HepG2 (cell line): Measurements from ENCODE around the gene RNASE8. TPM values are rescaled to one million over a fixed set of nuclear protein-coding genes. Genes with fewer than 3 reads are reported as not detected.

ENCODE experiments used
- AKAP8 ChIP-seq: sonication (generic); formaldehyde crosslinking; IDR thresholded peaks from 2 replicates; pipeline ENCODE4 v1.5.1; 2020; ENCODE audit warnings: mild to moderate bottlenecking, missing genetic modification reagents
- ARNT2 ChIP-seq: sonication (generic); formaldehyde crosslinking; IDR thresholded peaks from 2 replicates; pipeline ENCODE4 v1.8.0; 2022; ENCODE audit warnings: mild to moderate bottlenecking, low read depth, missing genetic modification reagents, moderate library complexity
- ASH2L ChIP-seq: fragments of 300-600, 200-600 bp; sonication (generic); IDR thresholded peaks from 2 replicates; pipeline ENCODE4 v1.7.0; 2017; ENCODE audit warnings: low read depth, mild to moderate bottlenecking, moderate library complexity, mixed read lengths, low read length; ENCODE audit not compliant: insufficient read length
- CBFB ChIP-seq: sonication (generic); formaldehyde crosslinking; IDR thresholded peaks from 2 replicates; pipeline ENCODE4 v1.4.0; 2020; ENCODE audit warnings: missing genetic modification reagents
- CENPBD1 ChIP-seq: sonication (generic); formaldehyde crosslinking; IDR thresholded peaks from 2 replicates; pipeline ENCODE4 v1.8.0; 2022; ENCODE audit warnings: missing genetic modification reagents, low read depth, mild to moderate bottlenecking, borderline replicate concordance
- DRAP1 ChIP-seq: IDR thresholded peaks from 2 replicates; pipeline ENCODE4 v1.6.1; 2016; ENCODE audit warnings: missing genetic modification reagents, missing compliant biosample characterization
- ESRRA ChIP-seq: sonication (generic); formaldehyde crosslinking; IDR thresholded peaks from 2 replicates; pipeline ENCODE4 v1.5.1; 2020; ENCODE audit warnings: mild to moderate bottlenecking, low read depth, missing genetic modification reagents
- FOXC1 ChIP-seq: sonication (generic); formaldehyde crosslinking; IDR thresholded peaks from 2 replicates; pipeline ENCODE4 v1.8.0; 2022; ENCODE audit warnings: mild to moderate bottlenecking, missing genetic modification reagents, borderline replicate concordance
- GATA4 ChIP-seq: sonication (generic); IDR thresholded peaks from 2 replicates; pipeline ENCODE4 v1.6.1; 2016; ENCODE audit warnings: antibody characterized with exemption, low read depth, borderline replicate concordance
- KDM3A ChIP-seq: IDR thresholded peaks from 2 replicates; pipeline ENCODE4 v1.6.1; 2018; ENCODE audit warnings: low read depth, missing compliant biosample characterization
- KLF6 ChIP-seq: IDR thresholded peaks from 2 replicates; pipeline ENCODE4 v1.8.0; 2016; ENCODE audit warnings: missing biosample characterization, missing genetic modification reagents
- NBN ChIP-seq: fragments of 450-650 bp; conservative IDR thresholded peaks from 2 replicates; pipeline ENCODE4 v1.6.1; 2017
- NR2F1 ChIP-seq, 2 experiments: fragments of 450-650 bp in 1 of 2; formaldehyde crosslinking in 1 of 2; IDR thresholded peaks; 2 replicates each; pipeline versions ENCODE4 v1.5.0 to v1.6.1; 2016 to 2020; ENCODE audit warnings: mild to moderate bottlenecking in 1 of 2, missing compliant biosample characterization in 1 of 2, missing genetic modification reagents in 1 of 2, moderate library complexity in 1 of 2
- SALL2 ChIP-seq: sonication (generic); formaldehyde crosslinking; IDR thresholded peaks from 2 replicates; pipeline ENCODE4 v1.8.1; 2023; ENCODE audit warnings: mild to moderate bottlenecking, missing genetic modification reagents, inconsistent platforms
- SMAD3 ChIP-seq: sonication (generic); formaldehyde crosslinking; IDR thresholded peaks from 2 replicates; pipeline ENCODE4 v1.4.0; 2020; ENCODE audit warnings: missing genetic modification reagents
- SMARCC2 ChIP-seq: fragments of 450-650 bp; IDR thresholded peaks from 2 replicates; pipeline ENCODE4 v1.6.1; 2017; ENCODE audit warnings: antibody characterized with exemption, mild to moderate bottlenecking
- SRF ChIP-seq: IDR thresholded peaks from 2 replicates; pipeline ENCODE4 v1.6.1; 2011; ENCODE audit warnings: mild to moderate bottlenecking, low read depth, low read length, moderate library complexity
- SRSF4 ChIP-seq: fragments of 200-400 bp; formaldehyde crosslinking; IDR thresholded peaks from one replicate; pipeline ENCODE4 v1.6.1; 2018; ENCODE audit warnings: mild to moderate bottlenecking, low read depth, low read length, moderate library complexity; ENCODE audit not compliant: poor library complexity, severe bottlenecking
- ZFP36L2 ChIP-seq: sonication (generic); formaldehyde crosslinking; IDR thresholded peaks from 2 replicates; pipeline ENCODE4 v1.4.0; 2020; ENCODE audit warnings: missing genetic modification reagents
- ZNF143 ChIP-seq: sonication (generic); formaldehyde crosslinking; IDR thresholded peaks from 2 replicates; pipeline ENCODE4 v1.4.0; 2020; ENCODE audit warnings: missing genetic modification reagents
- ZNF20 ChIP-seq: sonication (generic); formaldehyde crosslinking; IDR thresholded peaks from 2 replicates; pipeline ENCODE4 v1.4.0; 2020; ENCODE audit warnings: mild to moderate bottlenecking, moderate library complexity, missing genetic modification reagents
- ZNF232 ChIP-seq: sonication (generic); formaldehyde crosslinking; IDR thresholded peaks from 2 replicates; pipeline ENCODE4 v1.4.0; 2020; ENCODE audit warnings: missing genetic modification reagents, borderline replicate concordance
- ZNF253 ChIP-seq: sonication (generic); formaldehyde crosslinking; IDR thresholded peaks from 2 replicates; pipeline ENCODE4 v1.8.0; 2022; ENCODE audit warnings: mild to moderate bottlenecking, missing genetic modification reagents, borderline replicate concordance
- ZNF260 ChIP-seq: sonication (generic); formaldehyde crosslinking; IDR thresholded peaks from 2 replicates; pipeline ENCODE4 v1.4.0; 2020; ENCODE audit warnings: missing genetic modification reagents, low read depth, mild to moderate bottlenecking, borderline replicate concordance
- ZNF281 ChIP-seq: sonication (generic); formaldehyde crosslinking; IDR thresholded peaks from 2 replicates; pipeline ENCODE4 v1.4.0; 2020; ENCODE audit warnings: missing genetic modification reagents, borderline replicate concordance
- ZNF430 ChIP-seq: sonication (generic); formaldehyde crosslinking; IDR thresholded peaks from 2 replicates; pipeline ENCODE4 v1.9.0; 2021; ENCODE audit warnings: mild to moderate bottlenecking, missing genetic modification reagents
- ZNF558 ChIP-seq: sonication (generic); formaldehyde crosslinking; IDR thresholded peaks from 2 replicates; pipeline ENCODE4 v1.9.0; 2022; ENCODE audit warnings: mild to moderate bottlenecking, missing genetic modification reagents, borderline replicate concordance
- polyA plus RNA-seq, 8 experiments: library from polyadenylated mRNA; depleted of rRNA in 3 of 8; stranded (reverse) in 7 of 8; unstranded in 1 of 8; fragments of >200 nt; fragmentation: Illumina TruSeq in 4 of 8; extraction: Trizol in 4 of 8; gene quantifications; 2 replicates each; pipeline versions ENCODE4 v1.2.1 to v1.2.3, GENCODE V29; 2011 to 2016; ENCODE audit warnings: low read depth in 4 of 8, missing spikeins in 1 of 8, mixed read lengths in 1 of 8; ENCODE audit not compliant: insufficient read depth in 1 of 8
- total RNA-seq, 5 experiments: library from RNA; depleted of rRNA; stranded (reverse); fragments of >200 nt; fragmentation: Illumina TruSeq; extraction: Trizol; gene quantifications; 2 replicates each; pipeline ENCODE4 v1.2.3, GENCODE V29; 2016; ENCODE audit warnings: low read depth in 1 of 5

The RNASE8 gene
- total and polyA plus RNA-seq, 2 of the 13 experiments (the other 11 are each of a cell fraction or from before 2014, with no cell fraction given): not detected

- peak; percentile 80; the same call in 1 of the 2 replicates for TF ChIP-seq KDM3A
- TF ChIP-seq SRF: 0 out of 2 replicates have a peak, but pooled peaks have one; percentile 9
- TF ChIP-seq CENPBD1 (CRISPR knock-in tag): no peak
- TF ChIP-seq GATA4: no peak
- 0 out of 4 replicates have a peak, but pooled peaks of 1 of the 2 experiments have one; percentile 7 for TF ChIP-seq NR2F1 (CRISPR knock-in tag; IDR thresholded peaks at IDR 0.05)
- no peak; the same call in 1 of the 2 replicates for TF ChIP-seq DRAP1 (CRISPR knock-in tag)
- TF ChIP-seq ZNF253 (CRISPR knock-in tag): 0 out of 2 replicates have a peak, but pooled peaks have one; percentile 59
- no peak for TF ChIP-seq NBN
- TF ChIP-seq CBFB (CRISPR knock-in tag): 0 out of 2 replicates have a peak, but pooled peaks have one; percentile 79
- peak; percentile 24; the same call in 1 of the 2 replicates for TF ChIP-seq ZNF558 (CRISPR knock-in tag)
- 0 out of 2 replicates have a peak, but pooled peaks have one; percentile 18 for TF ChIP-seq ZNF430
- TF ChIP-seq ZNF281 (CRISPR knock-in tag): peak; percentile 98
- no peak for TF ChIP-seq ASH2L
- peak; percentile 72; the same call in 1 of the 2 replicates for TF ChIP-seq ZNF232
- TF ChIP-seq AKAP8: 0 out of 2 replicates have a peak, but pooled peaks have one; percentile 24
- no peak for TF ChIP-seq KLF6 (CRISPR knock-in tag)
- TF ChIP-seq SALL2: peak; percentile 71
- TF ChIP-seq ZNF143 (CRISPR knock-in tag): no peak; the same call in 1 of the 2 replicates
- TF ChIP-seq ZNF20 (CRISPR knock-in tag): 0 out of 2 replicates have a peak, but pooled peaks have one; percentile 26
- TF ChIP-seq SMARCC2: no peak
- no peak for TF ChIP-seq SMAD3 (CRISPR knock-in tag)
- no peak for TF ChIP-seq ZFP36L2
- peak; percentile 89 for TF ChIP-seq ARNT2
- no peak for TF ChIP-seq FOXC1 (CRISPR knock-in tag)
- TF ChIP-seq ZNF260 (CRISPR knock-in tag): no peak
- TF ChIP-seq SRSF4: no peak
- no peak for TF ChIP-seq ESRRA (CRISPR knock-in tag)
These were observed 32.8 kb upstream of the RNASE8 start, which contains the start of gene NDRG2 (continued) for GRCh38 chr14:21024585-21025370.
